ENCODE data around the gene MEIOB.

DNA sequence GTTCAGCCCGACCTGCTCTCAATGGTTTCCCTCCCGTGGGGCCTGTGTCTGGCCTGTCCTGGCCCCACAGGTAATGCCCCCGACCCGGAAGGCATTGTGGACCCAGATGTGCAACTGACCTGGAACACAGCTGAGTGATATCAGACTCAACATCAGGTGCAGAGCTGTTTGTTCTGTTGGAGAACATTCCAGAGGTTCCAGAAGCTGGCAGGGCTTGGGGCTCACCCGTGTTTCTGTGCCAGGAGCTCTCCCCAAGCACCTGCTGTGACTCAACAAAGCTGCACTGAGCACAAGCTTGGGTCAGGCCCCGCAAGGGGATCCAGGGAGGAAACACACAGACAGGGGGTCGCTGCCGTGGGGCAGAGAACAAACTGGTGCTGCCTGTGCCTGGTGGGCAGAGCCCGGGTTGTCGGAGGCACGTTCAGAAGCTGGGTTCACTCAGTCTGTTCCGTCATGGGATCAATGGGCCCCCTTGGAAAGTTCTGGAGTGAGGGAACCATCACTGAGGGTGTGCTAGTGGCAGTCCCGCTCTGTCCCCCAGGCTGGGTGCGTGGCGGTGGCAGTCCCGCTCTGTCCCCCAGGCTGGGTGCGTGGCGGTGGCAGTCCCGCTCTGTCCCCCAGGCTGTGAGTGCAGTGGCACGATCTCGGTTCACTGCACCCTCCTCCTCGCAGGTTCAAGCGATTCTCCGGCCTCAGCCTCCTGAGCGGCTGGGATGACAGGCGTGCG lies 24.1 kb upstream of the MEIOB start:
- TF ChIP-seq ELF4 (IDR thresholded peaks at IDR 0.05) (no peak), FOXK2 (IDR thresholded peaks at IDR 0.05) (no peak), SP1 (IDR thresholded peaks at IDR 0.05) (no peak), TARDBP (IDR thresholded peaks at IDR 0.05) (no peak)
